HUES6 (cell line): ENCODE measurements around the gene REC8.
"Not testable (repeated sequence)": the region's sequence is repeated elsewhere in the genome, so short reads cannot be mapped to it uniquely, and the experiment has no call there.

ENCODE experiments used
- H3K27ac ChIP-seq: 2 replicates; pipeline ENCODE4 v1.7.0; 2013; ENCODE audit warnings: low read depth, mild to moderate bottlenecking, low read length, inconsistent platforms
- H3K27me3 ChIP-seq: 2 replicates; pipeline ENCODE4 v1.6.1; 2013; ENCODE audit warnings: low read length; ENCODE audit not compliant: control insufficient read depth, insufficient read depth
- H3K36me3 ChIP-seq: 2 replicates; pipeline ENCODE4 v1.6.1; 2013; ENCODE audit warnings: low read length; ENCODE audit not compliant: control insufficient read depth, insufficient read depth
- H3K4me1 ChIP-seq: 2 replicates; pipeline ENCODE4 v1.6.1; 2013; ENCODE audit warnings: low read length; ENCODE audit not compliant: control insufficient read depth, insufficient read depth
- H3K4me3 ChIP-seq: 2 replicates; pipeline ENCODE4 v1.5.1; 2013; ENCODE audit warnings: low read depth, low read length
- H3K9ac ChIP-seq: one replicate; pipeline ENCODE4 v1.6.1; 2013; ENCODE audit warnings: mild to moderate bottlenecking, low read length
- H3K9me3 ChIP-seq: 2 replicates; pipeline ENCODE4 v1.6.1; 2013; ENCODE audit warnings: low read depth, low read length; ENCODE audit not compliant: control insufficient read depth, insufficient read depth

The REC8 gene

DNA sequence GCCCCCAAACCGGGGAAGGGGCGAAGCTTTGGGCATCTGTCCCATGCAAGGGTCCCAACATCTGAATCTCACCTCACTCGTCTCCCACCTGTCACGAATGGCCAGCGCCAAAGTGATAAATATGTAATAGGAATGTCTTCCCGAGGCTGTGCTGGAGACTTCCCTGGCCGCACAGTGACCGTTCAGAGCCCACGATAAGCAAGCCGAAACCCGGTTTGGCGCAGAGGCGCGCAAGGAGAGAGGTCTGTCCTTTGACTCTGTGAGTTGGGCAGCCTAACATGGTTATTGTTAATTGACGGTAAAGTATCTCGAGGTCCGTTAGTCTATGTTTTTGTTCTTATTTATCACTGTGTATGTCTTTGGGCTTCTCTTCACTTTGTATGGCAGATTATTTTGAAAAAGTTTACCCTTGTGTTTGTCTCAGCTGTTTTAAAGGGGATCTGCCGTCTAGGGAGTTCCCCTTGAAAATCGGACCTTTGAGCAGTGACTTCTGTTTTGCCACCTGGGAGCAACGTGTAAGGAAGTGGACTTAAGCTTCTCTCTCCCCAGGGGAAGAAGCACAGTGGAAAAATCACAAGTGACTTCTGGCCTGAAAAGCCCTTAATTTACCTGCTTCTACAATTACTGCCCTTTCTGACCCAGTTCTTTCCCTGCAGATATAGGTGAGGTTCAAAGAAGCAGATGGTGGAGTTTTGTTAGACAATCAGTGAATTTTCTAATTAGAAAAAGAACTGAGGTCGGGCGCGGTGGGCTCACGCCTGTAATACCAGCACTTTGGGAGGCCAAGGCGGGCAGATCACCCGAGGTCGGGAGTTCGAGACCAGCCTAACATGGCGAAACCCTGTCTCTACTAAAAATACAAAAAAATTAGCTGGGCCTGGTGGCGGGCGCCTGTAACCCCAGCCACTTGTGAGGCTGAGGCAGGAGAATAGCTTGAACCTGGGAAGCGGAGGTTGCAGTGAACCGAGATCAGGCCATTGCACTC lies 24.5 kb downstream of the REC8 start:
- Histone ChIP-seq H3K27ac (peak overlapping the region; percentile 100), H3K27me3 (no peaks in the 10 kb centered on the region), H3K4me1 (peaks cover 6% of the 10 kb centered on the region; the same call in 1 of the 2 replicates), H3K9ac (peak overlapping the region; percentile 98), H3K9me3 (peaks cover 5% of the 10 kb centered on the region), H3K36me3 (peaks cover 43% of the 10 kb centered on the region), H3K4me3 (peak overlapping the region; percentile 89)

GRCh38 chr14:24197056-24197450 lies 25.2 kb downstream of the REC8 start:
- peak overlapping the region; percentile 89; the same call in 1 of the 2 replicates for H3K4me3 ChIP-seq
- peaks cover 9% of the 10 kb centered on the region for H3K9me3 ChIP-seq
- H3K27me3 ChIP-seq: no peaks in the 10 kb centered on the region
- H3K9ac ChIP-seq: no peak overlapping the region
- H3K4me1 ChIP-seq: peaks cover 6% of the 10 kb centered on the region; the same call in 1 of the 2 replicates
- peaks cover 45% of the 10 kb centered on the region for H3K36me3 ChIP-seq
- H3K27ac ChIP-seq: no peak overlapping the region

GRCh38 chr14:24198814-24199524 lies 27.1 kb downstream of the REC8 start:
- Histone ChIP-seq H3K4me1 (peaks cover 11% of the 10 kb centered on the region), H3K27me3 (no peaks in the 10 kb centered on the region), H3K27ac (no peak overlapping the region), H3K9me3 (peaks cover 14% of the 10 kb centered on the region), H3K4me3 (no peak overlapping the region), H3K9ac (no peak overlapping the region), H3K36me3 (peaks cover 38% of the 10 kb centered on the region)

DNA sequence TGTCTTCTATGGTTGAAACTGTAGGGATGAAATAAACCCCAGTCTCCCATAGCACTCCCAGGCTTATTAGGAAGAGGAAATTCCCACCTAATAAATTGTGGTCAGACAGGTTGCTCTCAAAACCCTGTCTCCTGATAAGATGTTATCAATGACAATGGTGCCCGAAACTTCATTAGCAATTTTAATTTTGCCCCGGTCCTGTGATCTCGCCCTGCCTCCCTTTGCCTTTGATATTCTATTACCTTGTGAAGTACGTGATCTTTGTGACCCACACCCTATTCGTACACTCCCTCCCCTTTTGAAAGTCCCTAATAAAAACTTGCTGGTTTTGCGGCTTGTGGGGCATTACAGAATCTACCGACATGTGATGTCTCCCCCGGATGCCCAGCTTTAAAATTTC lies 30.7 kb downstream of the REC8 start:
- Histone ChIP-seq H3K9ac (peak overlapping the region; percentile 57), H3K36me3 (peaks cover 65% of the 10 kb centered on the region), H3K27ac (peak overlapping the region; percentile 86; the same call in 1 of the 2 replicates), H3K4me3 (peak overlapping the region; percentile 33; the same call in 1 of the 2 replicates), H3K9me3 (peaks cover 14% of the 10 kb centered on the region)
- H3K27me3 ChIP-seq, H3K4me1 ChIP-seq: not testable (repeated sequence)

GRCh38 chr14:24203249-24203886 lies 31.5 kb downstream of the REC8 start:
- peaks cover 73% of the 10 kb centered on the region for H3K36me3 ChIP-seq
- H3K27ac ChIP-seq: peak overlapping the region; percentile 86

GRCh38 chr14:24204163-24205146 lies 32.6 kb downstream of the REC8 start:
- Histone ChIP-seq H3K9me3 (peaks cover 14% of the 10 kb centered on the region), H3K27ac (no peak overlapping the region), H3K9ac (no peak overlapping the region), H3K4me3 (no peak overlapping the region), H3K4me1 (peaks cover 5% of the 10 kb centered on the region), H3K36me3 (peaks cover 75% of the 10 kb centered on the region), H3K27me3 (no peaks in the 10 kb centered on the region)

More at GRCh38 chr14:24203249-24203886, 31.5 kb downstream of the REC8 start:
- Histone ChIP-seq H3K4me3 (peak overlapping the region; percentile 33), H3K9me3 (peaks cover 14% of the 10 kb centered on the region), H3K9ac (peak overlapping the region; percentile 57)
- H3K4me1 ChIP-seq, H3K27me3 ChIP-seq: not testable (repeated sequence)

DNA sequence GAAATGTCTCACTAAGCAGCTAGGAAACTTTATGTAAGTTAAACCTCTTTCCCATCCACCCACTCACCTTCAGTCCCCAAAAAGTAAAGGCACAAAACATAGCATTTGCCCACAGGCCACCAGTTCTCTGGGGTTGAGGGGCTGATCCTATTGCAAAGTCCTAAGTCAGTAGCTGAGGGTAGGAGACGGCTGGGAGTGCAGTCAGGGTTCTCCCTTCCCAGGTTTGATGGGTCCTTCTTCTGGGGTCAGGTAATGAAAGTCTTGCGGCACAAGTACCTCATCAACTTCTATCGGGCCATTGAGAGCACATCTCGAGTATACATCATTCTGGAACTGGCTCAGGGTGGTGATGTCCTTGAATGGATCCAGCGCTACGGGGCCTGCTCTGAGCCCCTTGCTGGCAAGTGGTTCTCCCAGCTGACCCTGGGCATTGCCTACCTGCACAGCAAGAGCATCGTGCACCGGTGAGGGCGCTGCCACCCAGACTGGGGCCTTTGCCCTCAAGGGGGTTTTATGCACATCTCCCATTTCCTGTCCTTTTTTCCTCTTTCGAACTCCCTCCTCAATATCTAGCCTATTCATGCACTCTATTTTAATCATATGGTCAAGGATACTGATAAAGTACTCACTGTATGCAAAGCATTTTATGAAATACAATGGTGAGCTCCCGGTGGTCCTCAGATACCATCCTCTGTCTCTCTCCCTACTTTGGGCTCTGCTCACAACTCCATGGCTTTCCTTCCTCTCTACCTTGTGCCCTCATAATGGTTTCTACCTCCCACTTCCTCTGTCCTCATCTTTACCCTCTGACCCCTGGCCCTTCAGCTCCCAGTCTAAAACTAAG lies 34.6 kb downstream of the REC8 start:
- H3K27ac ChIP-seq: no peak overlapping the region
- H3K36me3 ChIP-seq: peaks cover 78% of the 10 kb centered on the region
- H3K4me1 ChIP-seq: peaks cover 5% of the 10 kb centered on the region
- no peaks in the 10 kb centered on the region for H3K27me3 ChIP-seq
- no peak overlapping the region for H3K4me3 ChIP-seq
- peaks cover 9% of the 10 kb centered on the region for H3K9me3 ChIP-seq
- no peak overlapping the region for H3K9ac ChIP-seq

- H3K36me3 ChIP-seq: peaks cover 77% of the 10 kb centered on the region
- H3K9me3 ChIP-seq: peaks cover 5% of the 10 kb centered on the region; the same call in 1 of the 2 replicates
- no peak overlapping the region for H3K27ac ChIP-seq
- peaks cover 5% of the 10 kb centered on the region for H3K4me1 ChIP-seq
- no peak overlapping the region for H3K4me3 ChIP-seq
- no peaks in the 10 kb centered on the region for H3K27me3 ChIP-seq
- no peak overlapping the region for H3K9ac ChIP-seq
Measured at GRCh38 chr14:24207104-24207551, 35.2 kb downstream of the REC8 start.

GRCh38 chr14:24207625-24208024 lies 35.7 kb downstream of the REC8 start:
- Histone ChIP-seq H3K4me3 (no peak overlapping the region), H3K9me3 (peaks cover 5% of the 10 kb centered on the region; the same call in 1 of the 2 replicates), H3K36me3 (peaks cover 76% of the 10 kb centered on the region), H3K27me3 (no peaks in the 10 kb centered on the region), H3K9ac (no peak overlapping the region), H3K27ac (no peak overlapping the region), H3K4me1 (peaks cover 5% of the 10 kb centered on the region)
